ENCODE results near the gene SOAT2. TPM values are rescaled to one million over a fixed set of nuclear protein-coding genes. Genes with fewer than 3 reads are reported as not detected.

Gene SOAT2
- total and polyA plus RNA-seq, 2 donors (not counting 1 experiment from before 2014, with no cell fraction given) = under 0.01 TPM; not detected in 1

- TF ChIP-seq CTCF (conservative IDR thresholded peaks at IDR 0.05 in 1 of 2, IDR thresholded peaks at IDR 0.05 in 1 of 2; ENCODE audit: low read depth in 1 of 2, low read length in 2 of 2) = no peak
- no peak for TF ChIP-seq EZH2 (IDR thresholded peaks at IDR 0.05; ENCODE audit: low read length, missing control alignments)
- no peaks in the 10 kb centered on the region for H3K27me3 ChIP-seq (ENCODE audit: control insufficient read depth, insufficient read depth, low read length)
- peaks cover 10% of the 10 kb centered on the region for H3K36me3 ChIP-seq (ENCODE audit: control insufficient read depth, insufficient read depth, low read length)
- no peaks in the 10 kb centered on the region for H3K79me2 ChIP-seq (ENCODE audit: control insufficient read depth, insufficient read depth, low read length)
- peaks cover 54% of the 10 kb centered on the region for H3K4me1 ChIP-seq (ENCODE audit: control insufficient read depth, extremely low read depth, insufficient read depth, low read length)
- no peak overlapping the region for H3K9ac ChIP-seq (ENCODE audit: insufficient read depth, low read length)
- DNase-seq (ENCODE audit: low read depth in 2 of 2) = no peak
- no peak overlapping the region for H3K4me2 ChIP-seq (ENCODE audit: extremely low read depth, insufficient read depth, low read length)
- H3K4me3 ChIP-seq (replicated peaks in 1 of 4; ENCODE audit: control extremely low read depth in 1 of 4, insufficient read depth in 1 of 4, low read depth in 3 of 4, low read length in 4 of 4) = no peak overlapping the region
- H3K27ac ChIP-seq (ENCODE audit: insufficient read depth, low read length) = no peak overlapping the region
- H2AFZ ChIP-seq (ENCODE audit: low read length) = no peak overlapping the region
- no peaks in the 10 kb centered on the region for H3K9me3 ChIP-seq (ENCODE audit: control insufficient read depth, insufficient read depth, low read depth, low read length)
- H4K20me1 ChIP-seq (ENCODE audit: control insufficient read depth, extremely low read depth, insufficient read depth, low read length) = no peaks in the 10 kb centered on the region
Measured at GRCh38 chr12:53067993-53068770, 35.1 kb upstream of the SOAT2 start.

GRCh38 chr12:53068811-53069585, 34.3 kb upstream of the SOAT2 start:
- H3K4me1 ChIP-seq (ENCODE audit: control insufficient read depth, extremely low read depth, insufficient read depth, low read length) = peaks cover 47% of the 10 kb centered on the region
- no peaks in the 10 kb centered on the region for H3K9me3 ChIP-seq (ENCODE audit: control insufficient read depth, insufficient read depth, low read depth, low read length)
- TF ChIP-seq EZH2 (IDR thresholded peaks at IDR 0.05; ENCODE audit: low read length, missing control alignments) = no peak
- no peak for TF ChIP-seq CTCF (conservative IDR thresholded peaks at IDR 0.05 in 1 of 2, IDR thresholded peaks at IDR 0.05 in 1 of 2; ENCODE audit: low read depth in 1 of 2, low read length in 2 of 2)
- DNase-seq (ENCODE audit: low read depth in 2 of 2) = no peak
- no peaks in the 10 kb centered on the region for H3K79me2 ChIP-seq (ENCODE audit: control insufficient read depth, insufficient read depth, low read length)
- no peak overlapping the region for H2AFZ ChIP-seq (ENCODE audit: low read length)
- no peak overlapping the region for H3K27ac ChIP-seq (ENCODE audit: insufficient read depth, low read length)
- H3K9ac ChIP-seq (ENCODE audit: insufficient read depth, low read length) = no peak overlapping the region
- H3K36me3 ChIP-seq (ENCODE audit: control insufficient read depth, insufficient read depth, low read length) = peaks cover 9% of the 10 kb centered on the region
- H4K20me1 ChIP-seq (ENCODE audit: control insufficient read depth, extremely low read depth, insufficient read depth, low read length) = no peaks in the 10 kb centered on the region
- no peak overlapping the region for H3K4me2 ChIP-seq (ENCODE audit: extremely low read depth, insufficient read depth, low read length)
- no peak overlapping the region for H3K4me3 ChIP-seq (replicated peaks in 1 of 4; ENCODE audit: control extremely low read depth in 1 of 4, insufficient read depth in 1 of 4, low read depth in 3 of 4, low read length in 4 of 4)
- no peaks in the 10 kb centered on the region for H3K27me3 ChIP-seq (ENCODE audit: control insufficient read depth, insufficient read depth, low read length)

- peaks cover 12% of the 10 kb centered on the region for H3K36me3 ChIP-seq (ENCODE audit: control insufficient read depth, insufficient read depth, low read length)
- no peaks in the 10 kb centered on the region for H3K27me3 ChIP-seq (ENCODE audit: control insufficient read depth, insufficient read depth, low read length)
- H3K4me3 ChIP-seq (replicated peaks in 1 of 4; ENCODE audit: control extremely low read depth in 1 of 4, insufficient read depth in 1 of 4, low read depth in 3 of 4, low read length in 4 of 4) = no peak overlapping the region
- H2AFZ ChIP-seq (ENCODE audit: low read length) = no peak overlapping the region
- DNase-seq (ENCODE audit: low read depth in 2 of 2) = no peak
- no peak for TF ChIP-seq EZH2 (IDR thresholded peaks at IDR 0.05; ENCODE audit: low read length, missing control alignments)
- no peak for TF ChIP-seq CTCF (conservative IDR thresholded peaks at IDR 0.05 in 1 of 2, IDR thresholded peaks at IDR 0.05 in 1 of 2; ENCODE audit: low read depth in 1 of 2, low read length in 2 of 2)
- no peaks in the 10 kb centered on the region for H3K9me3 ChIP-seq (ENCODE audit: control insufficient read depth, insufficient read depth, low read depth, low read length)
- peaks cover 42% of the 10 kb centered on the region for H3K4me1 ChIP-seq (ENCODE audit: control insufficient read depth, extremely low read depth, insufficient read depth, low read length)
- H3K9ac ChIP-seq (ENCODE audit: insufficient read depth, low read length) = no peak overlapping the region
- no peak overlapping the region for H3K27ac ChIP-seq (ENCODE audit: insufficient read depth, low read length)
- no peak overlapping the region for H3K4me2 ChIP-seq (ENCODE audit: extremely low read depth, insufficient read depth, low read length)
- no peaks in the 10 kb centered on the region for H3K79me2 ChIP-seq (ENCODE audit: control insufficient read depth, insufficient read depth, low read length)
- no peaks in the 10 kb centered on the region for H4K20me1 ChIP-seq (ENCODE audit: control insufficient read depth, extremely low read depth, insufficient read depth, low read length)
Measured at GRCh38 chr12:53069621-53070410, 33.5 kb upstream of the SOAT2 start.
